Pons (tissue), 1 donor: ENCODE data around the gene NCAN.
A peak's percentile ranks its signal among the peaks of the same experiment; 100 is the strongest.

Source experiments
- DNase-seq: peaks from one replicate; pipeline ENCODE4 v3.0.0-alpha.2; 2016; ENCODE audit warnings: low spot score

NCAN gene

GRCh38 chr19:19260417-19261214 lies 48.9 kb downstream of the NCAN start:
- no peak for DNase-seq

GRCh38 chr19:19261350-19262189 lies 49.8 kb downstream of the NCAN start:
- no peak for DNase-seq

GRCh38 chr19:19262190-19263057 lies 50.7 kb downstream of the NCAN start:
- no peak for DNase-seq

- DNase-seq = no peak
Measured at GRCh38 chr19:19263886-19264487, 52.2 kb downstream of the NCAN start.

GRCh38 chr19:19267305-19267704 lies 55.5 kb downstream of the NCAN start:
- DNase-seq = no peak

GRCh38 chr19:19268453-19269385 lies 57.0 kb downstream of the NCAN start:
- no peak for DNase-seq

- no peak for DNase-seq
Measured at GRCh38 chr19:19269952-19270694, 58.4 kb downstream of the NCAN start.

GRCh38 chr19:19270749-19271571 lies 59.2 kb downstream of the NCAN start:
- DNase-seq = no peak

GRCh38 chr19:19271828-19272599 lies 60.3 kb downstream of the NCAN start:
- DNase-seq = no peak

GRCh38 chr19:19274146-19274545 lies 62.4 kb downstream of the NCAN start:
- no peak for DNase-seq

- no peak for DNase-seq
Measured at GRCh38 chr19:19274716-19275565, 63.2 kb downstream of the NCAN start.

GRCh38 chr19:19276386-19276785 lies 64.6 kb downstream of the NCAN start:
- no peak for DNase-seq

GRCh38 chr19:19276851-19277250 lies 65.1 kb downstream of the NCAN start:
- no peak for DNase-seq

GRCh38 chr19:19278315-19278714 lies 66.6 kb downstream of the NCAN start:
- DNase-seq = no peak

- DNase-seq = no peak
Measured at GRCh38 chr19:19279062-19279612, 67.4 kb downstream of the NCAN start.

- no peak for DNase-seq
Measured at GRCh38 chr19:19279853-19280252, 68.1 kb downstream of the NCAN start.

GRCh38 chr19:19280561-19280960 lies 68.8 kb downstream of the NCAN start:
- peak; percentile 31 for DNase-seq
